GM19035 (cell line): ENCODE results near the gene ATP12A.

ENCODE experiments used
- ATAC-seq: cut with Tn5 transposase; IDR thresholded peaks from one replicate; pipeline ENCODE4 v1.9.1; 2021; ENCODE audit not compliant: unreplicated experiment

The ATP12A gene

DNA sequence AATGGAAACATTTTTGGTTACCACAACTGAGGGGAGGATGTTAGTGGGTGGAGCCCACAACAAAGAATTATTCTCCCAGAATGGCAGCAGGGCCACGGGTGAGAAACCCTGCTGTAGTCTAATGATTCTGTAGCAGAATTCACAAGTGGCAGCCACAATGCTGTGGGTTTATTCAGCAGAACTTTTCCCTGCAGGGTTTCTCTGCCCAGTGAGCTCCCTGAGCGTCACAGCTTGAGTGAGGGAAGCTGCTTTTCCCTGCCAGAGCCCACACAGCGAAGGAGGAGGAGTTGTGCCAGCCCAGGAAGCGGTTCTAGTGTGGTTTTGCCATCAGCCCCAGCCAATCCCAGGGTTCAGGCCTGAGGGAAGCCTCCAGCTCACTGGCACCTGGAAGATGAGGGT, 4.4 kb downstream of the ATP12A start:
- no peak for ATAC-seq

DNA sequence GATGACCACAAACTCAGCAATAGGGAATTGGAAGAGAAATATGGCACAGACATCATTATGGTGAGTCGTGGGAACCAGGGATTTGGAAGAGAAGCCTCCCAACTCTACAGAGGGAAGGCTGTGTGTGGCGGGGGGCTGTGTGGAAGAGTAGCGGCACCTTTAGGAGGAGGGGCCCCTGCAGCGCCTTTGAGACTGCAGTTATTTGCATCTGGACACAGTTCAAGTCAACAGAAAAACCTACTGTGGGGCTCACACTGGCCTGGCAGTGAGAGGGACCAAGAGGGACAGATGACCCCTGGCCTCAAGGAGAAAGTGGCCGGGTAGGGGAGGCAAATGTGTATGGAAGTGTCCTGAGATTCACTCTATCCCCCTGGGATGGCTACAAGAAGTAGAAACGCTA, 5.1 kb downstream of the ATP12A start:
- ATAC-seq, result no peak

DNA sequence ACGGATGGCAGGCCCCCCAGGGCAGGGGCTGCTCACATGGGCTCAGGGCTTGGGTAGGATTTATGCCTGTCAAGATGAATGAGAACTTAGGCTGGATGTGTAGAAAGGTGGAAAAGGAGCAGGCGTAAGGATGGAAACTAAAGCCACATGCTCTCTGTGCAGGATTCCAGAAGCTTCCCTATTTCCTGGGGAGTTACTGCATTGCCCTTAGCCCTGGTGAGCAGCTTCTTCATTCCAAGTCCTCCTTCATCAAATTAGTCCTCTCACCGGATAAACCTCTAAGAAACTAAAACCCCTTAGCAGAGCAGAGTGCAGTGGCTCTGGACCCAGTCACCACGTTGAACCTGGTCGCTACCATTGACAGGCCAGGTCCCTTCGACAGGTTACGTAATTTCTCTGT, 7.4 kb downstream of the ATP12A start:
- ATAC-seq, result no peak

DNA sequence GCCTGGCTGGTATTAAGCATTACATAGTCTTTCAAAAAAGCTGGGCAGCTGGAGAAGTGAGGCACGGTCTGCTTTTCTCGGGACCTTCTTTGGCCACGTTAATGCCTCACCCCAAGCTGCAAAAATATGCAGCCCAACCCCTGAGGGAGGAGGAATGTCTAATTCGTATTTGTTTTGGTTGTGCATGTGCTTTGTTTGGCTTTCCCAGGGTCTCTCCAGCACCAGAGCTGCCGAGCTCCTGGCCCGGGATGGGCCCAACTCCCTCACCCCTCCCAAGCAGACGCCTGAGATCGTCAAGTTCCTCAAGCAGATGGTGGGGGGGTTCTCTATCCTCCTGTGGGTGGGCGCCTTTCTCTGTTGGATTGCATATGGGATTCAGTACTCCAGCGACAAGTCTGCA, 7.9 kb downstream of the ATP12A start:
- ATAC-seq, result no peak

DNA sequence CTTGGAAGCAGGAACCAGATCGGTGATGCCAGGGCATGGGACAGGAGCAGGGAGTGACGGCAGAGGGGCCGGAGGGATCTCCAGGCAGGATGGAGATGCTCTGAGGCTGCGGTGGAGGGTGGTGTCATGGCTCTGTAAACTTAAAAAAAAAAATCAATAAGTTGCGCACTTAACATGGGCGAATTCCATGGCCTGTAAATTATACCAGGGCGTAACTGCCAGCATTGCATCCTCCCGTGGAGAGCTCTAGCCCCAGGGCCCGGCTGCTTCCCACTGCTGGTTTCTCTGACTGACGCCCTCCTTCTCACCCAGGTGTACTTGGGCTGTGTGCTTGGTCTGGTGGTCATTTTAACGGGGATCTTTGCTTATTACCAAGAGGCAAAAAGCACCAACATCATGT, 8.7 kb downstream of the ATP12A start:
- no peak for ATAC-seq

DNA sequence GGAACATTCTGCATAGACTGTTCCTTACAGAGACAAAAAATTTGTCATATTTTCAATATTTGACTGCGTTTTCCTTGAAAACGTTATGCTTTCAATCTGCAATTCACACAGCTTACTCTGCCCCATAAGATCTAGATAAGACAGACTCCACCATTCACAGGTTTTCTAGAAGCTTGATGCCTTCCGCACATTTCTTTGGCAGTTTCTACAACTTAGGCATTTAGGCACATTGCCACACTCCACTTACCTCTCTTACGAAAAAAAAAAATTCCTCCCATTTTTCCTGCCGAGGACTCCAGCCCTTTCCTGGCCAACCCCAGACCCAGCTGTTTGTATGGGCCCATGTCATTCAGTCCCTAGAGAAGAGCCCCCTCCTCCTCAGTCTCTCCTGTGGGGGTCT, 11.2 kb downstream of the ATP12A start:
- ATAC-seq, result no peak

DNA sequence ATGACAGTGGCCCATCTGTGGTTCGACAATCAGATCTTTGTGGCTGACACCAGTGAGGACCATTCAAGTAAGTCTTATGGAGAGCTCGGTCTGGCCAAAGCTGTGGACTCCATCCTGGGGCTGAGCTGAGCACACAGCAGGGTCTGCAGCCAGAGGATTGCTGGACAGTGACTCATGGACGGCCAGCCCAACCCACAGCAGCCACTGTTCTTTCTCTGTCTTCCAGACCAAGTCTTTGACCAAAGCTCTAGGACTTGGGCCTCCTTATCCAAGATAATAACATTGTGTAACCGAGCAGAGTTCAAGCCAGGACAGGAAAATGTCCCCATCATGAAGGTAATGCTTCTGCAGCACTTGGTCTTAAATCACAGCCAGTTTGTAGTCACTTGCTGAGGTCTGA, 12.4 kb downstream of the ATP12A start:
- no peak for ATAC-seq

DNA sequence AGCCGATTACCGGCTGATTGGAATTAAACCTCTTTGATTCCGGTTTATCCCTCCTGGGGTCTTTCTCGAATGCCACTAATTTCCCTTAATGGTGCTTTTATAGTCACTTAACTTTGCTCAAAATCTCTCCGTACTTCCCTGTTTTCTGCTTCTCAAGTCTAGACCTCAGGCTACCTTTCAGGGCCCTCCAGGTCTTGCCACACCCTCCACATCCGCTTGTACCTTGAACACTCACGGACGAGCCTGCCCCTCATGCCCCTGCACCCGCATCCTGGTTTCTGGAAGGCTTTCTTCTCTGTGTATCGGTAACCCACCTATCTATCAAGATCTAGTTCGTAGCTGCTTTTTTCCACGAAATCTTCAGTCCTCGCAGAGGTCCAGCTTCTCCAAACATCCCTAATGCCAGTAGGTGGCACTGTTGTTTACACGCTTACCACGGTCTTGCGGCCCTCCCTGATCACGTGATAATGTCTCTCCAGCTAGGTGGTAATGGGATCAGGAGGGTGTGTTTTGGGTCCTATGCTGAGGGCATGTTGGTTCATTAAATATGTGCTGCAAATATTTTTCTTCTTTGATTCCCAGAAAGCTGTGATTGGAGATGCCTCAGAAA, 13.8 kb downstream of the ATP12A start:
- no peak for ATAC-seq

DNA sequence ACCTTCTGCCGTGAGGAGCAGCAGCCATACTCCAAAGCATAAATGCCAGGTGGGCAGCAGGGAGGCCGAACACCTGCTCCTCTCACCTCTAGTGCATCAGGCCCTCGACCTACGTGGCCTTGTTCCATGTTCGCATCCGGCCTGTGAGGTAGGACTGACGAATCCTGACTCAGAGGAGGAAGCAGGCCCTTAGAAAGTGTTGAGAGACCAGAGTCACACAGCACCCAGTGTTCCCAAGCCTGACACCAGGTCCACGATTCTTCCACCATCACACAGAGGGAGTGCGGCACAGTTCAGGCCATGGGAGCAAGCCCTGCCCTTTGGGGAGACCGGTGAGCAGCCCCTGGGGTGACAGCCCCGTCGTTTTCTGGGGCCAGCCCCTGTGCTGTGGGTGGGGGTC, 14.7 kb downstream of the ATP12A start:
- ATAC-seq, result no peak

DNA sequence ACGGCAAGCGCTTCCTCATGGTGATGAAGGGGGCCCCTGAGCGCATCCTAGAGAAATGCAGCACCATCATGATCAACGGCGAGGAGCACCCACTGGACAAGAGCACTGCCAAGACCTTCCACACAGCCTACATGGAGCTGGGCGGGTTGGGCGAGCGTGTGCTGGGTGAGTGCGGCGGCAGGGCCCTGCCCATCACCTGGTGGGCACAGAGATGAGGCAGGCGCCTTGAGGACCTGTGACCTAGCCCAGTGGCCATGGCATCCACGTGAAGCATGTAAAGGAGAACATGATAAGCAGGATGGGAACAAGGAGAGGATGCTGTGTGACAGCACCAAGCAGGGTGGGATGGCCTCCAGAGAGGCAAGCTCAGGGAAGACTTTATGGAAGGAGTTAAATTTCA, 18.5 kb downstream of the ATP12A start:
- no peak for ATAC-seq

DNA sequence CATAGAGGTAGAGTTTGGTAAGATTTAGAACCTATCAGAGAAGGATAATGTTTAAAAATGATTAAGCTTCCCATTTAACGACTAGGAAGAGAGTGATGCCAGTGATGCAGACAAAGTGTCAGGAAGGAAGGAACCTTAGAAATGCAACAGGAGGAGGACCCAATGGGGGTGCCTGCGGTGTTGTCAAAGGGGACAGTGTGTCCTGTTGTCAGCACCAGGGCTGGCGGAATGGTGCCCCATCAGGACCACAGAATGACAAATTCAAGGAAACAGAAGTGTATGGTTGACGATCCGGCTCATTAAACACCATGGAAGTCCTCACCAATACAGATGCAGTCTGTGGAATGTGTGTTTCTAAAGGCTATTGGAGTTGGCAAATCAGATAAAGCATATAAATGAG, 19.3 kb downstream of the ATP12A start:
- ATAC-seq, result no peak

DNA sequence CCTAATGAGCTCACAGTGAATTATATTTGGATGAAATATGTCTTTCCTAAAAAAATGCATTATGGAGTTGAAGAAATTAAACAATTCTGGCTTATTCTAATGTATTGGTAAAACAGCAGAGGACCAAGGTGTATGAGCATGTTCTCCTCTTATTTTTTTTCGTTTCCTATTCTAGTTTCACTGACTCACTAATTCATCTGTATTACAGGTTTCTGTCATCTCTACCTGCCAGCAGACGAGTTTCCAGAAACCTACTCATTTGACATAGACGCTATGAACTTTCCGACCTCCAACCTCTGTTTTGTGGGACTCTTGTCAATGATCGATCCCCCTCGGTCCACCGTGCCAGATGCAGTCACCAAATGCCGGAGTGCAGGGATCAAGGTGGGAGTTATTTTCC, 20.3 kb downstream of the ATP12A start:
- no peak for ATAC-seq

DNA sequence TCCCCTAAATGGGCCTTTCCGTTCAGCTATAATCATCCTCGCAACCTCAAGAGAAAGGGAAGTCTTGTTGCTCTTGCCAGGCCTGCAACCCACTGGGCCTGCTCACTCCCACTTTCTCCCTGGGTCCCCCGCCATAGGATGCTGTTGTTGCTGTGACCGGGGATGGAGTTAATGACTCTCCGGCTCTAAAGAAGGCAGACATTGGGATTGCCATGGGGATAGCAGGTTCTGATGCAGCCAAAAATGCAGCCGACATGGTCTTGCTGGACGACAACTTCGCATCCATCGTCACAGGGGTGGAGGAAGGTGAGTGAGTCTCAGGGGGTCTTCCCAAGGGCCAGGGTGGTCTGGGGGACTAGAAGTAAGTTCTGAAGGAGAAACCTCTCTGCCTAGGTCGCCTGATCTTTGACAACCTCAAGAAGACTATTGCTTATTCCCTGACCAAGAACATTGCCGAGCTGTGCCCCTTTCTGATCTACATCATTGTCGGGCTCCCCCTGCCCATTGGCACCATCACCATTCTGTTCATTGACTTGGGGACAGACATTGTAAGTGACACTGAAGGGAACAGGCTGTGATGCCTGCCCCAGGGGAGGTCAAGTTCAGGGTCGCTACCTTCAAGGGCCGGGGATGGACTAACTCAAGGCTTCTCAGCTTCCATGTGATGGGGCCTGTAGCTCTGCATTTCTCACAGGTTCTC, 26.8 kb downstream of the ATP12A start:
- ATAC-seq, result no peak

DNA sequence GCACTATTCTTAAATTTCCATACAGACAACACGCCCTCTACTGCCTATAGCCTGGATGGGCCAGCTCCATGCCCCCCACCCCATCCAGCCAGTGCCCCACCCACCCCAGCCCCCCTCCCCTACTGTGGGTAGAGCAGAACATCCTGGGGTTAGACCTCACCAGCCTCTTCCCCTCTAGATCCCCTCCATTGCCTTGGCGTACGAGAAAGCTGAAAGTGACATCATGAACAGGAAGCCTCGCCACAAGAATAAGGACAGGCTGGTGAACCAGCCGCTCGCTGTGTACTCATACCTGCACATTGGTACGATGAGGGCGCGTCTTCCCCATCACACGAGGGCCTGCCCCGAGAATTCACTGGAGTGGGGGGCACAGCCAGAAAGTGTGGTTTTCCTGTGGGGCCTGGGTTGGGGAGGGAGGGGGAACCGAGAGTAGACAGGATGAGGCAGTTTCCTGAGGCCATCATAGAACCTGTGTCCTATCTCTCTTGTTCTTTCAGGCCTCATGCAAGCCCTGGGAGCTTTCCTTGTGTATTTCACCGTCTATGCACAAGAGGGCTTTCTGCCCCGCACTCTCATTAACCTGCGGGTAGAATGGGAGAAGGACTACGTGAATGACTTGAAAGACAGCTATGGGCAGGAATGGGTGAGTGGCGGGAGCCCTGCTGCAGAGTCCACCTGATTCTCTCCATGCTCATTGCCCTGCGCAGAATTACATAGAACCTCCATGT, 29.1 kb downstream of the ATP12A start:
- no peak for ATAC-seq

DNA sequence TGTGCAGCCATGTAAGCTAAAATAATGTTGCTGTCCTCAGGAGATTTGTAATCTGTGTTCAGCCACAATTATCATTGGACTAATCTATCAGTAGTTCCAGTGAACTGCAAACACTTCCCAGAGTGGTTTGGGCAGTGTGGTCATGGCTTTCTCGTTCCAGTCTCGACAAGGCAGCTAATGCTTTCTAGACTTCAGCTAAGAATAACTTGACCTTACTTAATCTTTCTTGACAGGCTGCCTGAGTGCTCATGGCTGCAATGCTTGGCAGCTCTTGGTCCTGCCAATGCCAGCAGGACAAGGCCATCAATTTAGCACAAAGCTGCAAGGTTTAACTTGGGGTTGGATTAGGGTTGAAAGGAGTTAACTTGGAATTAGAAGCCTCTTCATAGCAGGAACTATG, 32.8 kb downstream of the ATP12A start:
- no peak for ATAC-seq

DNA sequence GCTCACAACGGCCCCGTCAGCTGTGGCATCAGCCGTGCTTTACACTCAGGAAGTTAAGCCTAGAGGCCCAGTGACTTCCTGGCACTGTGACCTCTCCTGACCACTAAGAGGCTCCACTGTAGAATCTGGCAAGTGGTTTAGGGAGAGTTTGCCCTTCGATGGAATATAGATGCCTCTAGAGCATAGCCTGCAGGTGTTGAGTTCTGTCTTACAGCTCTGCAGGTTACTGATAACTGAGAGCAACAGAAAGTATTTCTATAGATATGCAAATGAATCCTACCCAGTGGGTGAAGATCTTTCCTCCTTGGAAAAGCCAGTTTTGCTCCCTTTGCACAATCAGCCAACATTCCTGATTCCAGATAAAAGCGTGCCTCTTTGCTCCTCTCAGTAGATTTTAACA, 35.8 kb downstream of the ATP12A start:
- no peak for ATAC-seq

DNA sequence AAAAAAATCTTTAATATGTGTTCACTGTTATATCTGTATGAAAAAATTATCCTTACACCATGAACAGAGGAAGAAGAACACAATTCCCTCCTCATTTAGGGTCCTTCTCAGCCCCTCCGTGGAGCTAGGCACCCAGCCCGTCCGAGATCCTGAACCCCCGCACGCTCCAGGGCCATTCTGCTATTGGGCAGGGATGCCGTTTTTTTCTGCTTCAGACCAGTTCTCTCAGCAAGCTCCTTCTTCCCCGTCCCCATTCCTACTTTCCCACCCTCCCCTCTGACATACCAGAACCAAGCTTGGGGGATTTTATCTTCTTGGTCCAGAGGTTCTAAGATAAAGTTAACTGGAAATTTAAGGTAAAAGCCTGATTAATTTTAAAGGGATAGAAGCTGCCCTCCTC, 36.2 kb downstream of the ATP12A start:
- ATAC-seq, result no peak

DNA sequence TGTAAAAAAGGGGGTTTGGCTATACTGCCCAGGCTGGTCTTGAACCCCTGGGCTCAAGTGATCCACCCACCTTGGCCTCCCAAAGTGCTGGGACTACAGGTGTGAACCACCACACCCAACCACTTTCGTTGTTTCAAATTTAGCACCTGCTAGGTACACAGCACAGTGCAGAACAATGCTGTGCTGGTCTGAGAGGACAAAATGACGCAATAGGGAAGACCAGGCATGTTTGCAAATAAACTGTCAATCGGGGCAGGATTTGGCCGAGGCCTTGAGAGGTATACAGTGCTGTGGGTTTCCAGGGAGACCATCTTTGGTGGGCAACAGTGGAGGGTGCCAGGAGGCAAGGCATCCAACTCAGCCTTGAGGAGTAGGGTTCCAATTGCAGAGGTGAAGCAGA, 37.0 kb downstream of the ATP12A start:
- ATAC-seq, result no peak

DNA sequence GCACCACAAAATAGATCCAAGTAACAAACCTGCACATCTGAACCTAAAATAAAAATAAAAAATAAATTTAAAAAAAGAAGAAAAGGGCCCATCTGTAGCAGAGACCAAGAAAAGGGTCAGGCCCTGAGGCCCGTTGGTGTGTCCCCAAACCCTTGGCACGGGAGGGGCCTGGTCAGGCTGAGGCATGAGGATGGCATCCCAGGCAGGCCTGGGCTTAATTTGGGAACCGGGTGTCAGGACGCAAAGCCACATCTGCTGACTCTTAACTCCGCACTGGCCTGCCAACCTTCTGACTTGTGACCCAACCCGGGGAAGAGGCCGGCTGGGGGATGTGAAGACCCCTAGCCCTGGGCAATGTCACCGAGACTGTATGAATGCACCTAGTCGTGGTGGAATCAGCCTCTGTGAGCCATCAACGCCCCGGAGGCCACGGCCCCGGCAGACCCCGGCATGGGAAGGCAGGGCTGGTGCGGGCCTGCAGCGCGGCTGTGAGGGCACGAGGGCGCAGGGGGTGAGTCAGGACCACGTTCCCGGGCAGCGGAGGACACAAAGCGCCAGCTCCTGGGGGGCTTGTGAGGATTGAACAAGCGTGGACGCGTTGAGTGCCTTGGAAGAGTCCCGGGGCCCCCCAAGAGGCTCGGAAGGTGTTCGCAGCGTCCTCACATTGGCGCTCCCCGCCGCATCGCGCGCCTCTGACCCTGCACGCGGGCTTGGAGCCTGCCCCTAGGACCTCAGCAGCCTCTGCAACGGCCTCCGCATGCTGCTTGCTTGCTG, 38.2 kb downstream of the ATP12A start:
- ATAC-seq, result no peak

DNA sequence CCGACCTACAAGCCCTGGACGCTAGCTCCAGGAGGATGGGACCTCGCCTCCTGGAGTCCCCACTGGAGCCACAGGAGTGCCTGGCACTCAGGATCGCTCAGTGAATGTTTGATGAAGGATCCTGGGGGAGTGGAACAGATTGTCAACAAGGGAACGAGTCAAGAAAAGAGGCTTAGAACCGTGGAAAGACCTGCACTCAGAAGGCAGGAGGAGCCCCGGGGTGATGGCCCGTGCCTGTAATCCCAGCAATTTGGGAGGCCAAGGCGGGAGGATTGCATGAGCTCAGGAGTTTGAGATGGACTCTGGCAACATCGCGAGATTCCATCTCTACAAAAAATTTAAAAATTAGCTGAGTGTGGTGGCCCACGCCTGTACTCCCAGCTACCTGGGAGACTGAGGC, 38.9 kb downstream of the ATP12A start:
- no peak for ATAC-seq

DNA sequence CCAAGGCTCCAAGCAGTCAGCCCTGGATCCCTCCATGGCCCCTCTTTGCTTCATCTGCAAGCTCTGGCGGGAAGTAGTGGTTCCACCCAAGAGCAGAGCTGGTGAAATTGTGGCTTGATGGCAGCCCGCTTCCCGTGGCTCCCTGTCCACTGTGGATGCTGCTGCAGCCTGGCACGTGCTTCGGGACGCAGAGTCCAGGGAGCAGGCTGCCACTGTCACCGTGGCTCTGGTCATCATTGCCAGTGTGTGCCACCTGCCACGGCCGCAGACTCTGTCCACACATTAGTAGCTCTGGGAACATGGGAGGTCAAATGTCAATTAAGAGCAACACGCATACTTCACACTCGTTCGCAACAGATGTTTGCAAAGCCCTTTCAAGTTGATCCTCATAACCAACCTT, 43.0 kb downstream of the ATP12A start:
- ATAC-seq, result no peak

DNA sequence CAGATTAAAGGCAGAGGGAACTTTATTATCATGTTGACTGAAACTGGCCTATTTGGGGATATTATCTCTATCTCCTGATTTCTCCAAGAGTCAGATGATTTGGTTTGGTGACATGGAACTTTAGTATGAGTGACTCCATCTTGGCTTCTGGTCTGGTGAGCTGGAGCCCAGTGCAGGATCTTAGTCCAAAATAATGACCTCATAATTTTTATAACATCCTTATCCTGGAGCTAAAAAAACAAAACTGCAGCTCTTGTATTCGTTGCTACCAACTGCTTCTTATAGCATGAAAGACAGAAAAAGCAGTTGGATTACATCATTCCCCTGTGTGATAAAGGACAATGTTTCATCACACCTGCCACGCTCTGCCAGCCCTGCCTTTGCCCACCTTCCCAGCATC, 44.5 kb downstream of the ATP12A start:
- no peak for ATAC-seq
